Activated CD4-positive, alpha-beta T cell treated with anti-CD3 and anti-CD28 coated beads, Interleukin-2, Interleukin-4, amounts not matched to agents 100 ng/mL and 50 ng/mL, durations not matched to agents 16 hours and 8 hours (primary cell): ENCODE measurements around the gene DMGDH.
"Not testable (repeated sequence)": the region's sequence is repeated elsewhere in the genome, so short reads cannot be mapped to it uniquely, and the experiment has no call there.

Source experiments
- DNase-seq: peaks from one replicate; pipeline ENCODE4 v3.0.0-alpha.2; 2020; ENCODE audit warnings: low spot score

The DMGDH gene

DNA sequence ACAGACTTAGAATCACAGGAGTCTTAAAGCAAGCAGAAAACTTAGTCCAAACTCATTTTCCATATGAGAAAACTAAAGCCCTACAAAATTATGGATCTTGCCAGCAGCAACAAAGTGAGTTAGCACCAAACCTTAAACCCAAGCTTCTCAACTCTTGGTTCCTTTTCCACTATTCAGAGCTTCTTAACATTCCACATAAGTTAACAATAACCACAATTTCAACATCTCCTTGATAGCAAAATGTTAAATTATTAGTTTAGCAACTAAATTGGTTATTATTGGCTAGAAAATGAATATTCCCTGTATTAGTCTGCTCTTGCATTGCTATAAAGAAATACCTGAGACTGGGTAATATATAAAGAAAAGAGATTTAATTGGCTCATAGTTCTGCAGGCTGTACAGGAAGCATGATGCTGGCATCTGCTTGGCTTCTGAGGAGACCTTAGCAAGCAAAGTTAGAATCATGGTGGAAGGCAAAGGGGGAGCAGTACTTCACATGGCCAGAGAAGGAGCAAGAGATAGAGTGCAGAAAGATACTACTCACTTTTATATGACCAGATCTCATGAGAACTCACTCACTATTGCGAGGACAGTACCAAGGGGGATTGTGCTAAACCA, 58.1 kb downstream of the DMGDH start:
- no peak for DNase-seq

DNA sequence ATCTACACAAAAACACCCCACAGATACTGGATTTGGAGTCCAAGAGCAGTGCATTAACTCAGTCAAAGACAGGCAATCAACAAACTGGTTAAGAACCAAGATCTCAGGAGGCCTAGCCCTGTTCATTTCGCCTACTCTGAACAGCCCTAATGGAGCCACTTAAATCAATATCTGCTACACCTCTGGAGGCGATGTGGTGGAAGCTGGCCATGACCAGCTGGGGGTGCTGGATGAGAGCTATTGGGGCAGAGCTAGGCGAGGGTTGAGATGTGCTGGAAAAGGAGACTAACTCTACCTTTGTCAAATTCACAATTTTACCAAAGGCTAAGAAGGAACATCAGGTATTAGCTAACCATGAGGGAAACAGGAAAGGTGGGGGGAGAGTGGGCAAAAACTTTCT, 61.1 kb downstream of the DMGDH start:
- DNase-seq = no peak

DNA sequence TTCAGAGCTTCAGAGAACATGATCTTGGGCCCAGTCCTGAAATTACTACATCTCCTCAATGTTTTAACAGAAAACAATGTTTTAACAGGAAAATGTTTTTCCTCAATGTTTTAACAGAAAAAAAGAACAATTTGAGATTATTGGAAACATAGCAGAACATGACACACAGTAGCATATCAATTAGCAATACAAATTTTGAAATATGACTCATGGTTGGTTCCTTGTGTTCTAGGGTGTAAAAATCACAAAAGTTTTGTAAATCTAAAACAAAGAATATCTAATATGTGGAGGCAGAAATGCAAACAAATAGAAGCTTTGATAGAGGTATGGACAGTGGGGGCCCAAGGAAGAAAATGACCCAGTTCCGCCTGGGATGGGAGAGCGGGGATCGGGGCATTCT, 61.6 kb downstream of the DMGDH start:
- DNase-seq = no peak

DNA sequence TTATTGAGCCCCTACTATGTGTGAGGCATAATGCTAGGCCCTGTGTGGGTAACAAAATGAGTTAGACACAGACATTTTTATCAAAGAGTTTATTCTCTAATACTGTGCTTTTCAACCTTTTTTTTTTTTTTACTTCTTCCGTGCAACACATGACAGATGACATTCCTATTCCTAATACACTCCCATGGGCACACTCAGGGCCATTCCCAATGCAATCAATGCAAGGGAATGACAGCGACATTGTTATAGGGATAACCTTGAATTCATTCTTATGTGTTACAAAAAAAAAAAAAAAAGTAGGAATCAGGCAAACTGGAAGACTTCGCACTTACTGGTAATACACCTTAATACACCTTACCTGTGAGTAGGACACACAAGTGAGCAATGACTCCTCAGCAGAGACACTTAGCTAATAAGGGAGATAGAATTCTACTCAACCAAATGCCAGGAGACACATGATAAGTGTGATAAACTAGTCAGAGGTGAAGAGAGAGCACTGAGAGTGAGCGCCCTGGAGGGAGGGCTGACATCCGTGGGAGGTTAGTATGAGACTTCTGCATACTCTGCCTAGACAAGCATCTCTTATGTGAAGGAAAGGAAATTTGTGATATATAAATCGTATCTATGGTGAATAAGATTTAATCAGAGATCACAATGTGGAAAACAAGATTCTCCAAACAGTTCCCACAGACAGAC, 63.4 kb downstream of the DMGDH start:
- DNase-seq = no peak

DNA sequence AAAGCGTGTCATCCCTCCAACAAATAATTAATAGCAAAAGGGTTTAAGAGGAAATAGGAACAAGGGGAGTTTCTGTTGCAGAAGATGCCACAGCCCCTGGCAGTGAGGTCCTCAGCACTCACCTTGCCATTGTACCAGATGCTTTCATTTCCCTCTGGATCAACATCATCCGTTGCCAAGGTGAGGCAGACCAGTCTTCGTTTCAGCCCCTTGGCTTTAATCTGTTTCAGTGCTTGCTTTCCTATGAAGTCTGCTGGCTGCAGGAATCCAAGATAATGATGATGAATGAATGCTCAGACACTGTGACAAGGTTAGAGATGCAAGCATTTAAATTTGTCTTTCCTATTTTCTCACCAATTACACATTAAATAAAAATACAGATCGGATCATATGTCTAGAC, 64.3 kb downstream of the DMGDH start:
- DNase-seq = no peak

DNA sequence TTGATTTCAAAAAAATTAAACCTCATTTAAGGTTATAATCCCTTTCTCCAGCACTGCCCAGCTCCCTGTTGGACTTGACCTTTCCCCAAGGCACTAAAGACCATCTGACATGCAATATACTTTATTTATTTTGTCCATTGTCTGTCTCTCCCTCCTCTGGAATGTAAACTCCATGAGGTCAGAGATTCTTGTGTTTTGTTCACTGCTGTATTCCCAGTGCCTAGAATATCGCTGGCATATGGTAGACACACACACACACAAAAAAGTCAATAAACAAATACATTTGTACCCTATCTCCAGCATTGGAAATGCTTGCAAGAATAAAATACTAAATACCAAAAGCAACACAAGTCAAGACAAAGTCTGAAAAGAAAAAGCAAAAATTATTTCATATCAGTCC, 67.1 kb downstream of the DMGDH start:
- DNase-seq = no peak

DNA sequence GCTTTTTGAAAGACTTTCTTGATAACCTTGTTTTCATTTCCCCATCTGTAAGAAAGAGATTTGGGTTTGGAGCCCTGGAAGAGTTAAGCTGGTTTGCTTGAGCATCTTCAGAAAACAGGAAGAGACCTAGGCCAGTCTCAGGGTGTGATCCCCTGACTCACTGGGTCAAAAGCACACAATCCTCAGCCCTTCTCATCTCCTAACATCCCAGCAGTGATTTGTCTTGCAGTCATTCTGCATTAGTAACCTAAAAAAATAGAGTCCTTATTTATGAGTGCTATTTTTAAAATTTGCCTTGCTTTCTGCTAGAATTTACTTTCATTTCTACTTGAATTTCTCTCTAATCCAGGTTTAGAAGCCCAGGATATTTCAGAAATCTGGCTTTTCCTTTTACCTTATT, 68.0 kb downstream of the DMGDH start:
- no peak for DNase-seq

DNA sequence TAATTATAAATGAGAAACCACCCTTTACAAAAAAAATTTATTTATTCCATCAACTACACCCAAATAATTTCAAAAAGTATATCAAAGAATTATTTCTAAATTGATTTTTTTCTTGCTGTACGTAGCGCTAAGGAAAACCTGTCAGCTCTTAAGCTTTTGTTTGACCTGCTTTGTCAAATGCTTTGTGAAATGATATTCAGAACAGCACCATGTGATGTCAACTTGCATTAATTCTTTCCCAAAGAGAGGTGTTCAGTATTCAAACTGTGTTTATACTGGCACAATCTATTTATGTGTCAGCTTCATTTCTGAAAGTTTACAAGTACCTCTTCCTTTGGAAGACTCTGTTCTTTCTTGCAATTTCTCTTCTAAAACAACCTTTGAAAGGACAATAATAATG, 72.4 kb downstream of the DMGDH start:
- DNase-seq = no peak

DNA sequence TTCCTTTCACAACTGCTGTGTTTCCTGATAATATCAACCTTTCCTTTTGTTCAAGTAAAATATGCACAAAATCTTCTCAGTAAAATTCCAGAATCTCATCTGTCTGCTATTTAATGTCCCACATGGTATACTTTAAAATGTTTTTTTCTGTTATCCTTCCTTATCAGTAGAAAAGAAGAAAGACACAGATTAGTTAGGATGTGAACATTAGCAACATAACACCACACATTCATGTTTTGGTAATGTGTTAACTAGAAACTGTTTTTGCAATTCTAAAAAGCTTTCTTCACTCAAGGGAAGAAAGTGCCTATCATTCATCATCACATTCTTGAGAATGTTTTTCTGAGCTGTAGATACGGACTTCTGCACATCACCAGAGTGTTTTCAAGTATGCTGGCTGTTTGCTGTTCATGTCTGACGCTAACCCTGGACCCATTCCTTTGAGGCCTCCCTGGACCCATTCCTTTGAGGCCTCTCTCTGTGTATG, 73.9 kb downstream of the DMGDH start:
- DNase-seq = no peak

DNA sequence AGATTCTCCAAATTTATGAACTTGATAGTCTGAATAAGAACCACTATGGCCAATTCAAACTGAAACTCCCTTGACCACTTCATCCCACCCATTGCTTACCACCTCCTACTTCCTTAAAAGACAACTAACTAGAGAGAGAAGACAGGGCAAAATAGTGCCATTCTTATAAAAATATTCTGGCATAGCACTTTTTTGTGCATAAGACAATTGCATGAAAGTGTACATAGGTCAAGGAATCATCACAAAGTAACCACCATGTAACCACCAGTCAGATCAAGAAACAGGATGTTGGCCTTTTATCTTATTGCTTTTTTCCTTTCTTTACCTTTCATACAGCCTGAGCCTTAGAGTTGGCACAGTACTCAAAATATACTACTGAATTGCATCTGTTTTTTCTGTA, 76.3 kb downstream of the DMGDH start:
- DNase-seq = no peak

DNA sequence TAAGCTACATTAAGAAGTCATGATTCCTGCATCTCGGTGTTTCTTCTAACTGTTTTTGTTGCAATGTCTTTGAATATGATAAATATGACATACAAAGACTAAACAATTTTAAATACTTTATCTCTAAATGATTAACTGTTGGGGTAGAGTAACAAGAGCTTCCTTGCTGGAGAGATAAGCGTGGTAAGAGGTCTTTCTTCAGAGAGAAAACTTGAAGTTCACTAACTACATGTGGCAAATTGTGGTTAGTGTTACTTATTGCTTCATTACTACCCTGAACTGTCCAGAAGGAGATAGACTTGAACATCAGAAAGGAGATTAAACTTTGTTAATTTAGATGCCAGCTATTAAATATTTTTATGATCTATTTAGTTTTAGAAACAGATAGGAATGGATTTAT, 77.3 kb downstream of the DMGDH start:
- no peak for DNase-seq

DNA sequence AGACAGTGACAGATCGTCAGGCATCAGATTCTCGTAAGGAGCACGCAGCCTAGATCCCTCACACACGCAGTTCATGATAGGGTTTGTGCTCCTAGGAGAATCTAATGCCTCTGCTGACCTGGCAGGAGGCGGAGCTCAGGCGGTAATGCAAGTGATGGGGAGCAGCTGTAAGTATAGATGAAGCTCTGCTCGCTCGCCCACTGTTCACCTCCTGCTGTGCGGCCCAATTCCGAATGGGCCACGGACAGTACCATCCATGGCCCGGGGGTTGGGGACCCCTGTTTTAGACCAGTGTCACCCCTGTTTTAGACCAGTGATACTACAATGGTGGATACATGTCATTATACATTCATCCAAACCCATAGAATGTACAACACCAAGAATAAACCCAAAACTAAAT, 80.4 kb downstream of the DMGDH start:
- no peak for DNase-seq

DNA sequence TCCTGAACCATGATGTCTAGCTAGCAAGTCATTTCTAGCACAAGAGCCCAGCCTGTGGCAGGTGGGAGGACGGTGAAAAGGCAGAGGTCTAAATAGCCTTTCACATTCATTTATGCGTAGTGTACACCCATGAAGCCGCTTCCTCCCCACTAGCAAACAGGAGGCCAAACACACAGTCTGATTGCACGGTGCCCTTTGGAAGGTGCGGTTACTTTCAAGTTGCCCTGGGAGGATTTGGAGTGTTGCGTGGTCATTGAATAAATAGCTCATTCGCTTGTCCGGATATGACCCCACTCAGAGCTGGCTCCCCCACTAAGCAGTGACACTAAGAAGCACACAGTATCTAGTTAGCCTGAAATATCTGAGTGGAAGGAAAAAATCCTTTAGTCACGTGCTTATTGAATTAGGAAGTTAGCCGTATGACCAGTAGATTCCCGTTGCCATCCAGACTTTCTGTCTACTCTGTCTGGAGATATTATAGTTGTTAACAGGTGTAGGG, 83.7 kb downstream of the DMGDH start:
- peak; percentile 82 for DNase-seq

DNA sequence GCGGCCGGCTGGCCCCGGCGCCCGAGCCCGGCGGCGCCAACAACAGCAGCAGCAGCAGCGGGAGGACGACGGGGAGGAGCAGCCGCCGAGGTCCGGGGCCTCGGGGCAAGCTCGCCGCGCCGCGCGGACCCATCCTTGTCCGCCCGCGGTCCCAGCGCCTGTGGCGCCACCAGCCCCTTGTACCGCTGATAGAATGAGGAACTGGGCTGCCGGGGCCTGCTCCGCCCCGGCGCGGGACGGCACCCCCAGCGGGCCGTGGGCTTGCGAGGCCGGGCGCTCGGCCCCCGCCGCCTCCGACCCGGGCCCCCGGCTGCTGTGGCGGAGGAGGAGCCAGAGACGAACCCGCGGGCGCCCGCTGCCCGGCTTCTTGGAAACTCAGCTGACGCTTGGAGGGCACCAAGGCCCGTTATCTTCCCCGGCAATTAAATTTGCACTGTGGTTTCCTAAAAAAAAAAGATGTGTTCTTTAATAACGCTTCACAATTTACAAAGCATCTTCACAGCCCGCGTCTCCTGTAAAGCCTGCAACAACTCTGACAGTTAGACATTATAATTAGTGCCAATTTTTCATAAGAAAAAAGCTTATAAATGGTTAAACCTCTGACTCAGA, 84.3 kb downstream of the DMGDH start, which contains the start of gene ARSB:
Gene ARSB (minus strand): TSS at position 195 of the 609 bp plus-strand sequence. CDS start 62 bp downstream, at position 133.
- peak; percentile 68 for DNase-seq

DNA sequence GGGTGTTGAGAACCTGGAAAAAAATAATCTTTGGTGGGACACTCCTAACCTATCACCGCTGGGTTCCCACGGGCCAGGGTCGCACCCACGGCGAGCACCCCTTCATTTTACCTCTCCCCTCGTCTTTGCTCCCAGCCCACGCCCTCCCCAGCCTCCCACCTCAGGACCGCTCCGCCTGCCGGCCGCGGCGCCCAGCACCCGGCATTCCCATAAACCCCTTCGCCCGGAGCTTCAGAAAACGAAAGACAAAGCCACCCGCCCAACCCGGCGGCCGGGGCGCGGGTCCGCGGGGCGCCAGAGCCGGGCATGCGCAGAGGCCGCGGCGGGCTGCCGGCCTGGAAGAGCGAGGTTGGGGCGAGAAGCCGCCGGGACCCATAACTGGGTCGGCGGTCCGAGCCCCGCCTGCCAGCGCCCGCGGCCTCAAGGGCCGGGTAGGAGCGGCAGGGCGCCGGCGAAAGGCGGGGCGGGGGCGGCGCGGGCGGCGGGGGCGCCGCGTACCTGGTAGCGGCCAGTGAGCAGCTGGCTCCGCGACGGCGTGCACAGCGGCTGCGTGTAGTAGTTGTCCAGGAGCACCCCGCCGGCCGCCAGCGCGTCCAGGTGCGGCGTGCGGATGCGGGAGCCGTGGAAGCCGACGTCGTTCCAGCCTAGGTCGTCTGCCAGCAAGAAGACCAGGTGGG, 84.9 kb downstream of the DMGDH start:
- DNase-seq = peak; percentile 83

DNA sequence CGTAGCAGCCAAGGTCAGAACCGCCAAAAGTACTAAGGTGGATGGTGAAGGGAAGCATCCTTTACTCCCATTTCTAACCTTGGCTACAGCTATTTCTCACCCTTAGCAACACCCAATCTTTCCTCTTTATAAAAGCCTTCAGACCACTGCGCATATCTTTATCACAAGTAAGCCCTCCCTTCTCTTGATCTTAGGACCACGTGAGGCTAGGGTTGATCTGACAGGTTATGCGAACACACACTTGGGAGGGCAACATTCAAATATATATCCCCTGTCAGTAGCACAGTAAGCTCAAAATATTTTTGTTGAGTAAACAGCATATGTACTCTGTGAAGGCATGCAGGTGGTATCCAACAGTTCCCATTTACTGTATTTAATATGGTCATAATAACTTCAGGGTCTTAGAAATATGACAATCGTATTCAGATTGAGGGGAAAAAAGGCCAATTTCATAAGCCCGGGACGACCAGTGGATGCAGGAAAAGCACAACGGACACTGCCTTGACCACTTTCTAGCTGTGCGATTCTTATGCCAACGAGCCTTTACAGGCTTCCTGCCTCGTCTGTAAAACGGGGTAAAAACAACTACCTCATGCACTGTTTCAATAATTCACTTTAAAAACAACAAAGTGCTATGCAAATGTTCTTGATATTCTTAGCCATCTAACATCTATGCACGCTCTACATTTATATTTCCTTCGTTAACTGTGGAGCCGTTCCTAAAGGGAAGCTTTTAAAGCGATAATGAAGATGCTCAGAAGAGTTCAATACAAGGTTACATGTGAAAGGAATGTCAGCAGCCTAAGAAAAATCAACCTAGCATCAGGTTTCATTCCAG, 85.7 kb downstream of the DMGDH start:
- no peak for DNase-seq

DNA sequence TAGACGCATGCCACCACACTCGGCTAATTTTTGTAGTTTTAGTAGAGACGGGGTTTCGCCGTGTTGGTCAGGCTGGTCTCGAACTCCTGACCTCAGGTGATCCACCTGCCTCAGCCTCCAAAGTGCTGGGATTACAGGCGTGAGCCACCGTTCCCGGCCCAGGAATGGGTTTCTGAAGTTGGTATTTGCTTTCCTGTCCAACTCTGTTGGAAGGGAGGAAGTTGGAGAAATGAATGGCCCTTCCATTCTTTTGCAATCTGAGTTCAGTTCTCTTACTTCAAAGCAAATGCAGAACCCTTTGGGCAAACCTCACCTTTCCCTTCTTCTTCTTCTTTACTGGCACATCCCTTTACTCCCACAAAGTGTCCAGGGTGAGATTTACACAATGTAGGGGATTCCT, 86.3 kb downstream of the DMGDH start:
- DNase-seq = not testable (repeated sequence)

DNA sequence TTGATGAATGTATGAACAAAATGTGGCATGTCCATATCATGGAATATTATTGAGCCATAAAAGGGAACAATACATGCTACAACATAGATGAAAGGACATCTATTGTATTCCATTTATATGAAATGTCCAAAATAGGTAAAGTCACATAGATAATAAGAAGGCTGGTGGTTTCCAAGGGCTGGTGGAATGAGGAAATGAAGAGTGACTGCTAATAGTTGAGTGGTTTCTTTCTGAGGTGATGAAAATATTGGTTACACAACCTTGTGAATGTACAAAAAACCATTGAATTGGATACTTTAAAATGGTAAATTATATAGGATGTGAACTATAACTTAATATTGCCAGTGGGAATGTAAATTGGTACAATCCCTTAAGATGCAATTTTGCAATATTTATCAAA, 89.6 kb downstream of the DMGDH start:
- DNase-seq = no peak

DNA sequence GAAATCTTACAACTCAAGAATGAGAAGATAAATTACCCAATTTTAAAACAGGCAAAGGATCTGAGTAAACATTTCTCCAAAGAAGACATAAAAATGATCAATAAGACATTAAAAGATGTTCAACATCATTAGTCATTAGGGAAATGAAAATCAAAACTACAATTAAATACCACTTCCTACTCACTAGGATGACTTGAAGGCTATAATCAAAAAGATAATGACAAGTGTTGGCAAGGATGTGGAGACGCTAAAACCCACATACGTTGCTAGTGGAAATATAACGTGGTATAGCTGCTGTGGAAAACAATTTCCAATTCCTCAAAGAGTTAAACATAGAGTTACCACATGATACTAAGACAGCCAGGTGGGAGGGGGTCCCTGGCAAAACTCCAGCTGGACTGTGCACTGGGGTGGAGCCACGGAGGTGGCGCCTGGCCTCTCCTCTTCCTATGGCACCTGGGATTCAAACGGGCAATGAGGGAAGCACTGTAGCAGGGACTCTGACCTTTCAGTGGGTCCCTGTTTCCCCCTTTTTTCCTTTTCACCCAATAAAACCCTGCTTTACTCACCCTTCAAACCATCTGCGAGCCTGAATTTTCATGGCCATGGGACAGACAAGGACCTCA, 90.2 kb downstream of the DMGDH start:
- peak; percentile 22 for DNase-seq

DNA sequence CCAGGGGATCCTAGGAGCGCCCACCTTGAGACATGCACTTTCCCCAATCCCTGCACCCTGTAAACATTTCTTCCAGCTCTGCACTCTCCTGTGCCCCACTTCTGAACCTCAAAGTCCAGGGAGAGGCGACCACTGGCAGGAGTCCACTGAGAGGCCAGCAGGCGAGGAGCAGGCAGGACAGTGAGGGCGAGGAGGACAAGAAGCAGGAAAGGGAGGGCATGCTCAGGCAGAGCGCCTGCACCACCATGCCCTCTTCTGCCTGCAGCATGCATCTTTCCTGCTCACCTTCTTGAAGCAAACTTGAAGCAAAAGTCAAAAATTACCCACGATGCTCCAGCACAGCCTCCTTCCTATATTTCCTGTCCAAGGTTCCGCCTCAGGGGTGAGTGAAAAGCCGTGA, 94.4 kb downstream of the DMGDH start:
- no peak for DNase-seq

DNA sequence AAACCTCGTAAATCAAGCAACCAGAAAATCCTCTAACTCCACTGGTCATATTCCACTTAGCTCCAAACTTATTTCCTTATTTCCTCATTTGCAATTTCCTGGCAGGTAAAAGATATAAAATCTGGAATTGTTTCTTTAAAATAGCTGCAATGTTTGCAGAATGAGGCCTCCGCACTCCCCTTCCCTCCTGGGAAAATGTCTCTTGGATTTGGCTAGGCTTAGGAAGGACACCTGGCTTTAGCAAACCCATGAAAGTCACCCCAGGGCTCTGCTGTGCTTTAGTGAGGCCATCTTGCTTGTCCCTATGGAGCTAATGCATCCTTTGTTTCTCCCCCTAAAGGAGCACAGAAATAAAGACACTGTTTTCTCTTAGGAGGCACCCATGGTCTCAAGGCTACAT, 94.9 kb downstream of the DMGDH start:
- DNase-seq = no peak
